Measurements from ENCODE around the gene PPFIA3. TPM values are rescaled to one million over a fixed set of nuclear protein-coding genes. Genes with fewer than 3 reads are reported as not detected.
"Not testable (repeated sequence)": the region's sequence is repeated elsewhere in the genome, so short reads cannot be mapped to it uniquely, and the experiment has no call there.

The PPFIA3 gene
- total and polyA plus RNA-seq, 2 of the 8 experiments (the other 6 are each of a cell fraction or from before 2014, with no cell fraction given), result 15.9 to 25.3 TPM

DNA sequence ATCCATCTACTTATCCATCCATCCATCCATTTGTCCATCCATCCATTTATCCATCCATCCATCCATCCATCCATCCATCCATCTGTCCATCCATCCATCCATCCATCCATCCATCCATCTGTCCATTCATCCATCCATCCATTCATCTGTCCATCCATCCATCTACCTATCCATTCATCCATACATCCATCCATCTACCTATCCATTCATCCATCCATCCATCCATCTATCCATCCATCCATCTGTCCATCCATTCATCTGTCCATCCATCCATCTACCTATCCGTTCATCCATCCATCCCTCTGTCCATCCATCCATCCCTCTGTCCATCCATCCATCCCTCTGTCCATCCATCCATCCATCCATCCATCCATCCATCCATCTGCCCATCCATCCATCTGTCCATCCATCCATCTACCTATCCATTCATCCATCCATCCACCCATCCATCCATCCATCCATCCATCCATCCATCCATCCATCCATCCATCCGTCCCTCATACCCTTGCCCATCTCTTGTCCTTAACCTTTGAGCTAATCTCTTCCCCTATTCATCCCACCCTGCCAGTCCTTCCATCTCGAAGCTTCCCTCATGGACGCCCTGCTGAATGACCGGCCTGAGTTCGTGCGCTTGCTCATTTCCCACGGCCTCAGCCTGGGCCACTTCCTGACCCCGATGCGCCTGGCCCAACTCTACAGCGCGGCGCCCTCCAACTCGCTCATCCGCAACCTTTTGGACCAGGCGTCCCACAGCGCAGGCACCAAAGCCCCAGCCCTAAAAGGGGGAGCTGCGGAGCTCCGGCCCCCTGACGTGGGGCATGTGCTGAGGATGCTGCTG, 62.9 kb downstream of the PPFIA3 start:
- H3K9me3 ChIP-seq (ENCODE audit: insufficient read depth in 2 of 2, low read depth in 1 of 2, low read length in 1 of 2); H3K14ac ChIP-seq (ENCODE audit: insufficient read length); H4K20me1 ChIP-seq (replicated peaks in 1 of 2; ENCODE audit: control insufficient read depth in 1 of 2, insufficient read depth in 2 of 2, low read length in 2 of 2); H4K5ac ChIP-seq (ENCODE audit: insufficient read length, low read depth, low read length); H3K4me2 ChIP-seq (ENCODE audit: insufficient read depth in 1 of 2, low read depth in 2 of 2, low read length in 2 of 2); H2BK5ac ChIP-seq (ENCODE audit: low read depth, low read length); H2BK15ac ChIP-seq (ENCODE audit: low read length); H3K27ac ChIP-seq (ENCODE audit: low read depth, low read length); H3K18ac ChIP-seq (ENCODE audit: extremely low read depth, low read length); DNase-seq (ENCODE audit: low read depth in 1 of 2, low spot score in 2 of 2); H3K4ac ChIP-seq (replicated peaks; ENCODE audit: insufficient read length, low read depth, low read length); H2BK12ac ChIP-seq (ENCODE audit: low read depth, low read length); H3K56ac ChIP-seq (replicated peaks; ENCODE audit: insufficient read length, low read depth, low read length); H3K79me2 ChIP-seq (ENCODE audit: control insufficient read depth in 1 of 2, insufficient read depth in 2 of 2, low read length in 2 of 2); H4K8ac ChIP-seq (ENCODE audit: extremely low read depth, insufficient read depth, low read length); H3K79me1 ChIP-seq (ENCODE audit: low read depth, low read length); FAIRE-seq; H3K36me3 ChIP-seq (ENCODE audit: control insufficient read depth in 2 of 4, insufficient read depth in 4 of 4, low read length in 3 of 4); H3K23me2 ChIP-seq (ENCODE audit: low read depth, low read length); H4K91ac ChIP-seq (replicated peaks; ENCODE audit: insufficient read length, low read length); H3K4me1 ChIP-seq (replicated peaks in 1 of 4; ENCODE audit: control insufficient read depth in 3 of 4, insufficient read depth in 4 of 4, low read length in 3 of 4); H2AFZ ChIP-seq (ENCODE audit: low read length); H2BK20ac ChIP-seq (ENCODE audit: low read length); H3K27me3 ChIP-seq (replicated peaks in 1 of 4; ENCODE audit: control insufficient read depth in 3 of 4, extremely low read depth in 1 of 4, insufficient read depth in 3 of 4, low read length in 3 of 4); H2AK5ac ChIP-seq (ENCODE audit: low read depth, low read length); H3K23ac ChIP-seq (ENCODE audit: insufficient read length); H3K9ac ChIP-seq (replicated peaks in 1 of 4; ENCODE audit: extremely low read depth in 1 of 4, low read depth in 3 of 4, low read length in 3 of 4); H3K4me3 ChIP-seq (ENCODE audit: extremely low read depth in 1 of 4, insufficient read depth in 2 of 4, low read depth in 3 of 4, low read length in 4 of 4); H2BK120ac ChIP-seq (replicated peaks; ENCODE audit: low read depth, low read length): not testable (repeated sequence)
- ChIA-PET POLR2A (ENCODE audit: partially characterized antibody) (interaction anchor here (0.8 kb wide), 1 partner anchor 9 kb away, joined by 3 read pairs; no protein-coding TSS in a partner anchor), CTCF (ENCODE audit: partially characterized antibody) (interaction anchor here (0.7 to 1.2 kb wide), 3 partner anchors 17 to 76 kb away, joined by 3 to 5 read pairs (median 3); no protein-coding TSS in a partner anchor)
- WGBS, 2 experiments (ENCODE audit: extremely low coverage in 1 of 2, insufficient coverage in 1 of 2, insufficient read length in 1 of 2, insufficient replicate concordance in 2 of 2, low coverage in 1 of 2, low lambda C conversion rate in 2 of 2, missing lambda C conversion rate in 1 of 2), result 92% methylated on average over 15 of the region's 20 CpGs; no CpG with 5 or more reads in 1 of the 2 experiments

Data from H1 (cell line).